ENCODE measurements around the gene KCND2. TPM values are rescaled to one million over a fixed set of nuclear protein-coding genes. Genes with fewer than 3 reads are reported as not detected.

The KCND2 gene
- total RNA-seq, 1 donor from 2014 or later = 0.38 TPM

DNA sequence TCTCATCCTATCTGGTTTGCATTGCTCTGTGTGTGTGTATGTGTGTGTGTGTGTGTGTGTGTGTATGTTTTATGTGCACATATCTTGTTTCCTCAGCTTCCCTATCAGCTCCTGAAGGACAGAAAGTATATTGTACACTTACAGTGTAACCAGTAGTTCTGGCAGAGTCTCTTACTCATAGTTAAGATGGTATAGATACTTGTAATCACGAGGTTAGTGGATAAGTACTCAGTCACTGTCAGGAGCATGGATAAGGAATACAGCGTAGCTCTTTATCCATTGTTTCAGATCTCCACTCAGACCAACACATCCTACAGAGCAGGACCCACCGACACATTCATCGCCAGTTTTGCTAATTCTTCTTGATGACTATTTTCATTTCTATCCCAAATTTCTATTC is 309.9 kb downstream of the KCND2 start:
- Histone ChIP-seq H3K4me1 (no peaks in the 10 kb centered on the region), H3K9me3 (no peaks in the 10 kb centered on the region), H3K27ac (no peak overlapping the region), H3K27me3 (ENCODE audit: low read depth) (no peaks in the 10 kb centered on the region), H3K4me3 (no peak overlapping the region), H3K36me3 (no peaks in the 10 kb centered on the region)
- DNase-seq = no peak
- intact Hi-C loops (cut with DNase I) = no loop called here
- no peak for TF ChIP-seq CTCF (IDR thresholded peaks at IDR 0.05)
- no peak for ATAC-seq

- intact Hi-C loops (cut with DNase I) = no loop called here
- ATAC-seq = no peak
- no peak for TF ChIP-seq CTCF (IDR thresholded peaks at IDR 0.05)
Measured at GRCh38 chr7:120583899-120584586, 311.1 kb downstream of the KCND2 start.

DNA sequence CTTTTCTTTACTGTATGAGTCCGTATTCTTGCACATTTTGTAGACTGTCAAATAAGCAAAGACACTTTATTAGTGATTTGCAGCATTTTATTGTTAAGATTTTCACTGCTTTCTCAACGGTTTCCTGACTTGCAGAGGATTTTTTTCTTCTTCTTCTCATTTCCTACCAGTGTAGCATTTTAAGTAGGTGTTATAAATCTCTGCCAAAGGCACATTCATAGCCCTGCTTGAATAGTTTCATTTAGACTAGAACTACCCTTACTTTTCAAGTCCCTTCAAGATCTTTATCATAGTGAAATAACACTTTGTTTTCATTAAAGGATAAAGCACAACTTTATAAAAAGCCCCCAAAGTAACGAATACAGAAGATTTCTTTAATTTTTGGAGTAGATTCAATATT is 313.6 kb downstream of the KCND2 start:
- no peaks in the 10 kb centered on the region for H3K9me3 ChIP-seq
- intact Hi-C loops (cut with DNase I) = no loop called here
- no peaks in the 10 kb centered on the region for H3K4me1 ChIP-seq
- no peaks in the 10 kb centered on the region for H3K27me3 ChIP-seq (ENCODE audit: low read depth)
- H3K27ac ChIP-seq = no peak overlapping the region
- TF ChIP-seq CTCF (IDR thresholded peaks at IDR 0.05) = no peak
- no peak overlapping the region for H3K4me3 ChIP-seq
- no peaks in the 10 kb centered on the region for H3K36me3 ChIP-seq
- DNase-seq = no peak
- no peak for ATAC-seq

More at GRCh38 chr7:120583899-120584586, 311.1 kb downstream of the KCND2 start:
- no peaks in the 10 kb centered on the region for H3K27me3 ChIP-seq (ENCODE audit: low read depth)
- H3K4me1 ChIP-seq = no peaks in the 10 kb centered on the region
- no peak overlapping the region for H3K4me3 ChIP-seq
- H3K27ac ChIP-seq = no peak overlapping the region
- H3K36me3 ChIP-seq = no peaks in the 10 kb centered on the region
- no peaks in the 10 kb centered on the region for H3K9me3 ChIP-seq
- no peak for DNase-seq

DNA sequence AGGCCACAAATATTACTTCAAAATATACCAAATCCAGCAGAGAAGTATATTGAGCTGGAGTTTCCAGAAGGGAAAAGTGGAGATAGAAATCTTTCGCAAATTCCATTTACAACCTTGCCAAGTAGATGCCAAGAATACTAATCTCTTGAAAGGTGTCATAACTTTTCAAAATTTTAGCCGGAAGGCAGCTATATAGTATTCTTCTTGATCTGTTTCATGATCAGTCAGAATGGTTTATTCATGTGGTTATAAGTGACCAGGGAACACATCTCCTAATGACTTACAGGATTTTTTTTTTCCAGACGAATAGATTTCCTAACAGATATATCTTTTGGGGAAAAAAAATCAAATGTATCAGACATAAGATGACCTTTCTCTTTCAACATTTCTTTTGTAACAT is 314.3 kb downstream of the KCND2 start:
- Histone ChIP-seq H3K27me3 (ENCODE audit: low read depth) (no peaks in the 10 kb centered on the region), H3K4me3 (no peak overlapping the region), H3K9me3 (no peaks in the 10 kb centered on the region), H3K4me1 (no peaks in the 10 kb centered on the region), H3K27ac (no peak overlapping the region), H3K36me3 (no peaks in the 10 kb centered on the region)
- no peak for DNase-seq
- no peak for TF ChIP-seq CTCF (IDR thresholded peaks at IDR 0.05)
- intact Hi-C loops (cut with DNase I) = no loop called here
- ATAC-seq = no peak

DNA sequence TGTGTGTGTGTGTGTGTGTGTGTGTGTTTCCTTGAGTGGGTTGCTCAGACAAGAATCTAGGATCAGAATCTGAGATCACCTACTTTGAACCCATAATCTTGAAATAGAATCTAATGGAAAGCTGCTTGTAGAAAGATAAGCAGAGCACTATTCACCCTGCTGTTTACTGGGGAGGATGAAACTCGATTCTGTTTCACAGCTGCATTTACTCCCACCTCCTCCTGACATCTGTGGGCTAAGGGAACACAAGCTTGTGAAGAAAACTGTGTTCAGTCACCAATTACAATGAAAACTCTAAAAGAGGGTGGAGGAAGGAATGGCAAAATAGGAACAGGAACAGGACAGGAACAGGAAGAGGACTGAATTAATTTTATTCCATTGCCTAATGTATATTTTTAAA is 315.4 kb downstream of the KCND2 start:
- Histone ChIP-seq H3K4me1 (no peaks in the 10 kb centered on the region), H3K27me3 (ENCODE audit: low read depth) (no peaks in the 10 kb centered on the region), H3K9me3 (no peaks in the 10 kb centered on the region), H3K27ac (no peak overlapping the region), H3K36me3 (no peaks in the 10 kb centered on the region), H3K4me3 (no peak overlapping the region)
- no peak for DNase-seq
- intact Hi-C loops (cut with DNase I) = no loop called here
- no peak for ATAC-seq
- no peak for TF ChIP-seq CTCF (IDR thresholded peaks at IDR 0.05)
